HEK293 (cell line): ENCODE data around the gene GEMIN7.
A peak's percentile ranks its signal among the peaks of the same experiment; 100 is the strongest.

Experiments used
- BCL6B ChIP-seq: fragments of 450-650 bp; formaldehyde crosslinking; IDR thresholded peaks from 2 replicates; pipeline ENCODE4 v1.5.1; 2017; ENCODE audit warnings: missing biosample characterization, missing genetic modification characterization
- EGR2 ChIP-seq: fragments of 450-650 bp; formaldehyde crosslinking; IDR thresholded peaks from 2 replicates; pipeline ENCODE4 v1.5.1; 2016; ENCODE audit warnings: low read depth, missing biosample characterization, missing genetic modification characterization
- GLI2 ChIP-seq: fragments of 450-650 bp; formaldehyde crosslinking; IDR thresholded peaks from 2 replicates; pipeline ENCODE4; 2017; ENCODE audit warnings: missing biosample characterization, missing genetic modification characterization, low read depth, borderline replicate concordance
- KLF10 ChIP-seq: fragments of 450-650 bp; IDR thresholded peaks from 2 replicates; pipeline ENCODE4 v1.5.1; 2018; ENCODE audit warnings: missing biosample characterization, mild to moderate bottlenecking, missing genetic modification characterization
- OVOL3 ChIP-seq: fragments of 450-650 bp; formaldehyde crosslinking; IDR thresholded peaks from 2 replicates; pipeline ENCODE4 v1.5.1; 2016; ENCODE audit warnings: missing biosample characterization, missing genetic modification characterization
- SCRT1 ChIP-seq: fragments of 450-650 bp; formaldehyde crosslinking; IDR thresholded peaks from 2 replicates; pipeline ENCODE4 v1.5.1; 2016; ENCODE audit warnings: missing biosample characterization, missing genetic modification characterization, borderline replicate concordance
- WT1 ChIP-seq: fragments of 450-650 bp; formaldehyde crosslinking; IDR thresholded peaks from 2 replicates; pipeline ENCODE4 v1.5.1; 2016; ENCODE audit warnings: missing biosample characterization, missing genetic modification characterization
- ZBTB11 ChIP-seq: fragments of 450-650 bp; formaldehyde crosslinking; conservative IDR thresholded peaks from 2 replicates; pipeline ENCODE4 v1.5.1; 2016; ENCODE audit warnings: low read depth, missing biosample characterization, missing genetic modification characterization
- ZBTB44 ChIP-seq: fragments of 450-650 bp; IDR thresholded peaks from 2 replicates; pipeline ENCODE4 v1.5.1; 2018; ENCODE audit warnings: missing biosample characterization, mild to moderate bottlenecking, missing genetic modification characterization
- ZEB2 ChIP-seq: fragments of 450-650 bp; formaldehyde crosslinking; IDR thresholded peaks from 2 replicates; pipeline ENCODE4 v1.5.1; 2016; ENCODE audit warnings: missing biosample characterization, missing genetic modification characterization
- ZFP37 ChIP-seq: fragments of 450-650 bp; formaldehyde crosslinking; IDR thresholded peaks from 2 replicates; pipeline ENCODE4 v1.5.1; 2016; ENCODE audit warnings: missing biosample characterization, missing genetic modification characterization
- ZNF138 ChIP-seq: fragments of 450-650 bp; formaldehyde crosslinking; IDR thresholded peaks from 2 replicates; pipeline ENCODE4 v1.5.1; 2016; ENCODE audit warnings: missing biosample characterization, missing genetic modification characterization, borderline replicate concordance
- ZNF169 ChIP-seq: fragments of 450-650 bp; formaldehyde crosslinking; IDR thresholded peaks from 2 replicates; pipeline ENCODE4 v1.5.1; 2016; ENCODE audit warnings: missing biosample characterization, missing genetic modification characterization
- ZNF18 ChIP-seq: fragments of 450-650 bp; formaldehyde crosslinking; IDR thresholded peaks from 2 replicates; pipeline ENCODE4 v1.5.1; 2016; ENCODE audit warnings: missing biosample characterization, missing genetic modification characterization
- ZNF184 ChIP-seq: fragments of 450-650 bp; IDR thresholded peaks from 2 replicates; pipeline ENCODE4 v1.5.1; 2018; ENCODE audit warnings: missing biosample characterization, mild to moderate bottlenecking, missing genetic modification characterization
- ZNF24 ChIP-seq: fragments of 450-650 bp; formaldehyde crosslinking; IDR thresholded peaks from 2 replicates; pipeline ENCODE4 v1.5.1; 2016; ENCODE audit warnings: missing biosample characterization, missing genetic modification characterization
- ZNF266 ChIP-seq: fragments of 450-650 bp; formaldehyde crosslinking; IDR thresholded peaks from 2 replicates; pipeline ENCODE4 v1.5.1; 2016; ENCODE audit warnings: missing biosample characterization, missing genetic modification characterization, low read depth
- ZNF311 ChIP-seq: fragments of 450-650 bp; formaldehyde crosslinking; IDR thresholded peaks from 2 replicates; pipeline ENCODE4 v1.5.1; 2017; ENCODE audit warnings: missing biosample characterization, missing genetic modification characterization, borderline replicate concordance
- ZNF394 ChIP-seq: fragments of 450-650 bp; formaldehyde crosslinking; IDR thresholded peaks from 2 replicates; pipeline ENCODE4 v1.5.1; 2016; ENCODE audit warnings: missing biosample characterization, missing genetic modification characterization, mild to moderate bottlenecking, moderate library complexity, borderline replicate concordance
- ZNF580 ChIP-seq: fragments of 450-650 bp; formaldehyde crosslinking; IDR thresholded peaks from 2 replicates; pipeline ENCODE4 v1.5.1; 2016; ENCODE audit warnings: missing biosample characterization, missing genetic modification characterization
- ZNF596 ChIP-seq: fragments of 450-650 bp; IDR thresholded peaks from 2 replicates; pipeline ENCODE4 v1.5.0; 2018; ENCODE audit warnings: missing biosample characterization, mild to moderate bottlenecking, missing genetic modification characterization, moderate library complexity
- ZNF658 ChIP-seq: fragments of 450-650 bp; formaldehyde crosslinking; IDR thresholded peaks from 2 replicates; pipeline ENCODE4; 2016; ENCODE audit warnings: missing biosample characterization, missing genetic modification characterization
- ZNF664 ChIP-seq: fragments of 450-650 bp; formaldehyde crosslinking; IDR thresholded peaks from 2 replicates; pipeline ENCODE4 v1.5.1; 2016; ENCODE audit warnings: missing biosample characterization, missing genetic modification characterization
- ZNF707 ChIP-seq: fragments of 450-650 bp; formaldehyde crosslinking; IDR thresholded peaks from 2 replicates; pipeline ENCODE4 v1.5.1; 2016; ENCODE audit warnings: missing biosample characterization, missing genetic modification characterization
- ZNF76 ChIP-seq: fragments of 450-650 bp; formaldehyde crosslinking; IDR thresholded peaks from 2 replicates; pipeline ENCODE4; 2016; ENCODE audit warnings: low read depth, missing biosample characterization, missing genetic modification characterization, borderline replicate concordance
- ZNF830 ChIP-seq: fragments of 450-650 bp; IDR thresholded peaks from 2 replicates; pipeline ENCODE4 v1.5.0; 2018; ENCODE audit warnings: missing biosample characterization, missing genetic modification characterization, low read depth, mild to moderate bottlenecking, moderate library complexity
- ZSCAN30 ChIP-seq: fragments of 450-650 bp; IDR thresholded peaks from 2 replicates; pipeline ENCODE4 v1.5.1; 2018; ENCODE audit warnings: missing biosample characterization, mild to moderate bottlenecking, missing genetic modification characterization, moderate library complexity
- ZXDB ChIP-seq: fragments of 450-650 bp; formaldehyde crosslinking; IDR thresholded peaks from 2 replicates; pipeline ENCODE4 v1.5.1; 2016; ENCODE audit warnings: missing biosample characterization, missing genetic modification characterization

Gene GEMIN7

GRCh38 chr19:45098521-45099466 lies 19.7 kb downstream of the GEMIN7 start (continued):
- no peak for TF ChIP-seq ZNF830 (tag by site-specific recombination)
- 0 out of 2 replicates have a peak, but pooled peaks have one; percentile 11 for TF ChIP-seq ZEB2
- no peak for TF ChIP-seq ZFP37 (tag by site-specific recombination)
- TF ChIP-seq OVOL3 (tag by site-specific recombination): no peak
- TF ChIP-seq ZNF707 (tag by site-specific recombination): no peak
- TF ChIP-seq GLI2 (tag by site-specific recombination): no peak
- no peak for TF ChIP-seq ZSCAN30 (tag by site-specific recombination)
- no peak for TF ChIP-seq ZNF76 (tag by site-specific recombination)
- no peak for TF ChIP-seq KLF10 (tag by site-specific recombination)
- no peak for TF ChIP-seq ZNF596
- no peak for TF ChIP-seq ZBTB11 (tag by site-specific recombination)
- TF ChIP-seq ZNF138: no peak
- TF ChIP-seq SCRT1: no peak
- no peak for TF ChIP-seq ZNF24 (tag by site-specific recombination)
- TF ChIP-seq ZNF266 (tag by site-specific recombination): no peak
- no peak for TF ChIP-seq ZNF18
- no peak for TF ChIP-seq BCL6B (tag by site-specific recombination)
- no peak for TF ChIP-seq ZXDB
- 0 out of 2 replicates have a peak, but pooled peaks have one; percentile 30 for TF ChIP-seq EGR2 (tag by site-specific recombination)
- TF ChIP-seq ZNF658 (tag by site-specific recombination): no peak
- no peak for TF ChIP-seq ZNF311
- TF ChIP-seq ZBTB44 (tag by site-specific recombination): no peak
- TF ChIP-seq ZNF184: no peak
- 0 out of 2 replicates have a peak, but pooled peaks have one; percentile 14 for TF ChIP-seq ZNF394
- no peak for TF ChIP-seq ZNF580 (tag by site-specific recombination)
- TF ChIP-seq ZNF169 (tag by site-specific recombination): no peak
- TF ChIP-seq ZNF664: peak; percentile 99
- no peak for TF ChIP-seq WT1 (tag by site-specific recombination)
